GM23248 (cell line): ENCODE data around the gene TIMP3.

Experiments used
- EZH2 ChIP-seq: fragments of 200-600 bp; sonication (generic); IDR thresholded peaks from 2 replicates; pipeline ENCODE4 v1.6.1; 2018; ENCODE audit warnings: antibody characterized with exemption, mild to moderate bottlenecking; ENCODE audit not compliant: insufficient read depth, poor library complexity, severe bottlenecking
- EZH2phosphoT487 ChIP-seq: fragments of 200-600 bp; sonication (generic); IDR thresholded peaks from 2 replicates; pipeline ENCODE4 v1.6.1; 2018; ENCODE audit warnings: antibody characterized with exemption, moderate library complexity, mild to moderate bottlenecking, low read depth; ENCODE audit not compliant: insufficient read depth

DNA sequence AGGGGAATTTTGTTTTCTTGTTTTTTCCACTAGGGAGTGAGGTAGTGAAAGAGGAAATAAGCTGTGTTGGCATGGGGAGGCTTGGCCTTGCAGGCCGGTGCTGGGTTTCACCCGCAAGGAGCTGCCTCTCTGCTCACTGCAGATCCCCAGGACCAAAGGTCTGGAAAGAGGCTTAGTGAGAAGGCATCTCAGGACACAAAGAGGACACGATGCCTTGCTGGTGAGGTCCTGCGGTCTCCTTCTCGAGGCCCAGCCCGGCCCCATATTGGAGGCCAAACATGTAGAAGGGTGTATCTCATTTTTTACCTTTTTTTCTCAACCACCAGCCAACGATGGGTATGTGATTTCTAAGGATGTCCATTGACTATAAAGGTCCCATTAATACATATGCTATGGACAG is 17.6 kb downstream of the TIMP3 start:
- TF ChIP-seq EZH2: no peak
- TF ChIP-seq EZH2phosphoT487: no peak
